Measurements from ENCODE around the gene ZNF821.

- no peak for TF ChIP-seq CTCF (optimal IDR thresholded peaks at IDR 0.05 in 1 of 3, IDR thresholded peaks at IDR 0.05 in 1 of 3, conservative IDR thresholded peaks at IDR 0.05 in 1 of 3; ENCODE audit: extremely low read depth in 1 of 3, insufficient read depth in 2 of 3, low read length in 3 of 3)
- no peak for TF ChIP-seq EZH2 (IDR thresholded peaks at IDR 0.05; ENCODE audit: low read length)
Measured at GRCh38 chr16:71920658-71921057, 36.7 kb upstream of the ZNF821 start.
